ENCODE results near the gene CDC14B. TPM values are rescaled to one million over a fixed set of nuclear protein-coding genes. Genes with fewer than 3 reads are reported as not detected.

CDC14B gene
- total RNA-seq, 1 donor from 2014 or later: 21.4 TPM

- peaks cover 4% of the 10 kb centered on the region for H3K36me3 Mint-ChIP-seq (ENCODE audit: low read depth, unreplicated experiment)
- DNase-seq (ENCODE audit: low spot score): no peak
- H3K27me3 Mint-ChIP-seq (ENCODE audit: unreplicated experiment): no peaks in the 10 kb centered on the region
- no peak overlapping the region for H3K4me3 Mint-ChIP-seq (ENCODE audit: unreplicated experiment)
- no peaks in the 10 kb centered on the region for H3K9me3 Mint-ChIP-seq (ENCODE audit: unreplicated experiment)
- no peak for TF ChIP-seq CTCF (IDR thresholded peaks at IDR 0.05; ENCODE audit: unreplicated experiment)
- no peak overlapping the region for H3K27ac Mint-ChIP-seq (ENCODE audit: unreplicated experiment)
- no peaks in the 10 kb centered on the region for H3K4me1 Mint-ChIP-seq (ENCODE audit: unreplicated experiment)
These were observed 100.5 kb downstream of the CDC14B start for GRCh38 chr9:96519095-96519494.

GRCh38 chr9:96515621-96516470 lies 103.8 kb downstream of the CDC14B start:
- peaks cover 4% of the 10 kb centered on the region for H3K27me3 Mint-ChIP-seq (ENCODE audit: unreplicated experiment)
- no peaks in the 10 kb centered on the region for H3K4me1 Mint-ChIP-seq (ENCODE audit: unreplicated experiment)
- DNase-seq (ENCODE audit: low spot score): no peak
- no peak overlapping the region for H3K4me3 Mint-ChIP-seq (ENCODE audit: unreplicated experiment)
- H3K9me3 Mint-ChIP-seq (ENCODE audit: unreplicated experiment): no peaks in the 10 kb centered on the region
- no peaks in the 10 kb centered on the region for H3K36me3 Mint-ChIP-seq (ENCODE audit: low read depth, unreplicated experiment)
- H3K27ac Mint-ChIP-seq (ENCODE audit: unreplicated experiment): no peak overlapping the region
- TF ChIP-seq CTCF (IDR thresholded peaks at IDR 0.05; ENCODE audit: unreplicated experiment): no peak

GRCh38 chr9:96514800-96515158 lies 104.9 kb downstream of the CDC14B start:
- Mint-ChIP-seq H3K27ac (ENCODE audit: unreplicated experiment) (no peak overlapping the region), H3K27me3 (ENCODE audit: unreplicated experiment) (peaks cover 4% of the 10 kb centered on the region)

GRCh38 chr9:96514108-96514799 lies 105.4 kb downstream of the CDC14B start:
- H3K27me3 Mint-ChIP-seq (ENCODE audit: unreplicated experiment): peaks cover 4% of the 10 kb centered on the region
- H3K27ac Mint-ChIP-seq (ENCODE audit: unreplicated experiment): no peak overlapping the region
- no peaks in the 10 kb centered on the region for H3K4me1 Mint-ChIP-seq (ENCODE audit: unreplicated experiment)
- H3K36me3 Mint-ChIP-seq (ENCODE audit: low read depth, unreplicated experiment): no peaks in the 10 kb centered on the region
- H3K9me3 Mint-ChIP-seq (ENCODE audit: unreplicated experiment): no peaks in the 10 kb centered on the region
- no peak overlapping the region for H3K4me3 Mint-ChIP-seq (ENCODE audit: unreplicated experiment)
- no peak for TF ChIP-seq CTCF (IDR thresholded peaks at IDR 0.05; ENCODE audit: unreplicated experiment)
- no peak for DNase-seq (ENCODE audit: low spot score)

More at GRCh38 chr9:96514800-96515158, 104.9 kb downstream of the CDC14B start:
- H3K36me3 Mint-ChIP-seq (ENCODE audit: low read depth, unreplicated experiment): no peaks in the 10 kb centered on the region
- no peak for DNase-seq (ENCODE audit: low spot score)
- no peaks in the 10 kb centered on the region for H3K9me3 Mint-ChIP-seq (ENCODE audit: unreplicated experiment)
- no peak for TF ChIP-seq CTCF (IDR thresholded peaks at IDR 0.05; ENCODE audit: unreplicated experiment)
- no peak overlapping the region for H3K4me3 Mint-ChIP-seq (ENCODE audit: unreplicated experiment)
- H3K4me1 Mint-ChIP-seq (ENCODE audit: unreplicated experiment): no peaks in the 10 kb centered on the region

GRCh38 chr9:96513622-96514021 lies 106.0 kb downstream of the CDC14B start:
- no peaks in the 10 kb centered on the region for H3K4me1 Mint-ChIP-seq (ENCODE audit: unreplicated experiment)
- H3K36me3 Mint-ChIP-seq (ENCODE audit: low read depth, unreplicated experiment): no peaks in the 10 kb centered on the region
- DNase-seq (ENCODE audit: low spot score): no peak
- no peaks in the 10 kb centered on the region for H3K9me3 Mint-ChIP-seq (ENCODE audit: unreplicated experiment)
- H3K4me3 Mint-ChIP-seq (ENCODE audit: unreplicated experiment): no peak overlapping the region
- H3K27me3 Mint-ChIP-seq (ENCODE audit: unreplicated experiment): peaks cover 4% of the 10 kb centered on the region
- no peak overlapping the region for H3K27ac Mint-ChIP-seq (ENCODE audit: unreplicated experiment)
- no peak for TF ChIP-seq CTCF (IDR thresholded peaks at IDR 0.05; ENCODE audit: unreplicated experiment)
